Cardiac septum (tissue), 1 donor: ENCODE results near the gene DHX32. TPM values are rescaled to one million over a fixed set of nuclear protein-coding genes. Genes with fewer than 3 reads are reported as not detected.
"Not testable (repeated sequence)": the region's sequence is repeated elsewhere in the genome, so short reads cannot be mapped to it uniquely, and the experiment has no call there.

Source experiments
- DNase-seq: peaks from one replicate; pipeline ENCODE4 v3.0.0-alpha.2; 2020; ENCODE audit warnings: low spot score
- intact Hi-C: fragments of 100-400 bp; cut with DNase I; formaldehyde crosslinking; loops from one replicate; pipeline ENCODE4 v1.14.0; 2022
- long read RNA-seq: library from polyadenylated mRNA; unstranded; transcript quantifications from one replicate; pipeline ENCODE4 v2.0.0, GENCODE V29; 2021
- total RNA-seq: library from RNA; stranded (reverse); fragmentation: NEBNext Ultra II Directional; extraction: Animal tissue kit (Norgen Biotek cat#: 25700); gene quantifications from one replicate; pipeline ENCODE4 v1.2.1, GENCODE V29; 2021
- donor health status: DM: no; HTN: no; CAD: no.

The DHX32 gene
- 45.1 TPM for total RNA-seq
- long read RNA-seq, transcript DHX32-201 (11 exons, 3,070 nt), result major isoform, 10 of 100 reads
- long read RNA-seq, partial matches to known transcripts, result 22 of 100 reads
- long read RNA-seq, other reads (novel, unspliced or antisense), result 67 of 100 reads

DNA sequence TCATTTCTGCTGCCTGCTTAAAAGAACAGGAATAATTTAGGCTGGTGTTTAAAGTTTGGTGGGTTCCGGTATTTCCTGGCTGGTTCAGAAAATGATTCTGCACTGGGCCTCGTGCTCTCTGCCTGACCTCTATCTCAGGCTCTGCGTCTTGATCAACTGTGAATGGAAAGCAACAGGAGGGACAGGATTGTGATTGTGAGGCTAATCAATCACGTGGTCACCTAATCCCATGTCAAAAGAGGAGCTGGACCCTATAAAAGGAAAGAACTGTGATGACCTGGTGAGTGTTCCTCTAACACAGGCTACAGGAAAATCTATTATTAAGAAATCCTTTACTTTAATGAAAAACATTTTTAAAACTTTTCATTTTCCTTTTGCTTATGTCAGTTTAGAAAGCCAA lies at the start of gene DHX32:
DHX32 (minus strand) TSS at position 101 of the 400 bp plus-strand sequence. CDS start 468 bp downstream, outside the sequence.
- DNase-seq, result no peak
- intact Hi-C loops, result no loop called here

DNA sequence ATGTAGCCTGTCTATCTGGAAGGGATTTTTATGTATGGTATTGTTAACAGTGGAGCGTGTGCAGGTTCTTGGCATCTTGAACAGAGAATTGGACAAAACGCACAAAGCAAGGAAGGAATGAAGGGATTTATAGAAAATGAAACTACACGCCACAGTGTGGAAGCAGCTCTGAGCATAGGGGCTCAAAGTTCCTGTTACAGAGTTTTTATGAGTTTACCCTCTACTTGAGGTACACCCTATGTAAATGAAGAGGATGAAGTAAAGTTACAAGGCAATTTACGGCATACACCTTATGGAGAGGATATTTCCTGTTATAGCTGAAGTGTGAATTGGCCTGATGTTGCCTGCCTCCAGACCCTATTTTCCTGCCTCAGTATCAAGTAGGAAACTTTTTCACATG lies 48.5 kb upstream of the DHX32 start:
- intact Hi-C loops, result loop anchor here (5.0 kb wide), 1 partner anchor 573 kb away; no protein-coding TSS in a partner anchor
- no peak for DNase-seq

DNA sequence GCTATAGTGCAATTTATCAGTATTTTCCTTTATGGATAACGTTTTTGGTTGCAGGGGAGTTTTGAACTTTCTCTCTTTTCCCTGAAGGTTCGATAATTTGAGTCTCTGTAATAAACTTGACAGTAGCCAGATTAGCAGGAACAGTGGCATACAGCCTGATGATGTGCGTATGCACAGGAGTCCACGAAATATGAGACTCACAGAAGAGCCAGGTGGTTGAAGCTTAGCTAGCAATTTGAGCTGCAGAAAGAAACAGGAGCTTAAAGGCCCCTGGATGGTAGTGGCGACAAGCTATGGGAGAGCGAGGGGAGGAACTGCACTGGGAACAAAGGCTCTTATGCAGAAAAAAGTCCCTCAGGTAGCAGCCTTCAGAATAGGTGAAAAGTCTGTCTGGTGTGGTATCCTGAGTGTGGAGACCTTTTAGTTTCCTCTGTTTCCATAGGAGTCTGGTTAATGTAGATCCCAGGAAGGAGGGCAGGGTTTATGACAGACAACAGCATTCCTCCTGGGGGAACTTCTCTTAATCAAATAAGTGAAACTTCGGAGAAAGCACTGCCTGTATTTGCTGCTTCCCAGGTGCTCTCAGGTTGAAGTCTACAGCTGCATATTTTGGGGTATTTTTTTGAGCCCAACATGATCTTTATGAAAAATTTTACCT lies 48.0 kb upstream of the DHX32 start:
- intact Hi-C loops, result no loop called here
- no peak for DNase-seq

DNA sequence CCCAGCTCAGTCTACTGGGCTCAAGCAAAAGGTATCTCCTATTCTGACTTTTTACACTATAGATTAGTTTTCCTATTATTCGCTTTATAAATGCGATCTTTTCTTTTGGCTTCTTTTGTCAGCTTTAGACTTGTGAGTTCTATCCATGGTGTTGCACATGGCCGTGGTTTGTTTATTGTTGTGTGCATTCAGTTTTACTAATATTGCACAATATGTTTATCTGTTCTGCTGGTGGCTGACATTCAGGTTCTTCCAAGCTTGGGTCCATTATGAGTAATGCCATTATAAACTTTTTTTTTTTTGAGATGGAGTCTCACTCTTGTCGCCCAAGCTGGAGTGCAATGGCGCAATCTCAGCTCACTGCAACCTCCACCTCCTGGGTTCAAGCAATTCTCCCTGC lies 46.2 kb upstream of the DHX32 start:
- intact Hi-C loops, DNase-seq: not testable (repeated sequence)

- intact Hi-C loops, result no loop called here
- DNase-seq, result no peak
Observed at GRCh38 chr10:125926247-125926646, 45.2 kb upstream of the DHX32 start.

- intact Hi-C loops, result no loop called here
- DNase-seq, result no peak
Observed at GRCh38 chr10:125925262-125925834, 44.3 kb upstream of the DHX32 start.

GRCh38 chr10:125921643-125922306 lies 40.7 kb upstream of the DHX32 start:
- intact Hi-C loops, DNase-seq: not testable (repeated sequence)

DNA sequence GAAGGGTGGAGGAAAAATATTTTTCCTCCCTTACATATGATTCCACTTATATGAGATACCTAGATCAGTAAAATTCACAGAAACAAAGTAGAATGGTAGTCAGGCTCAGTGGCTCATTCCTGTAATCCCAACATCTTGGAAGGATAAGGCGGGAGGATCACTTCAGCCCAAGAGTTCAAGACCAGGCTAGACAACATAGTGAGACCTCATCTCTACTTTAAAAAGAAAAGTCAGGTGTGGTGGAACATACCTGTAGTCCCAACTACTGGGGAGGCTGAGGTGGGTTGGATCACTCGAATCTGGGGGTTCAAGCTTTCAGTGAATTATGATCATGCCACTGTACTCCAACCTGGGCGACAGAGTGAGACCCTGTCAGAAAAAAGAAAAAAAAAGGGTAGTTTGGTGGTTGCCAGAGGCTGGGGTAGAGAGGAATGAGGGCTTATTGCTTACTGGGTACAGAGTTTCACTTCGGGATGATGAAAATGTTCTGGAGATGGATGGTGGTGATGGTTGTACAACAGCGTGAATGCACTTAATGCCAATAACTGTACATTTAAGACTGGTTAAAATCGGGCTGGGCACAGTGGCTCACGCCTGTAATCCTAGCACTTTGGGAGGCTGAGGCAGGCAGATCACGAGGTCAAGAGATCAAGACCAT lies 36.7 kb upstream of the DHX32 start:
- DNase-seq, intact Hi-C loops: not testable (repeated sequence)

DNA sequence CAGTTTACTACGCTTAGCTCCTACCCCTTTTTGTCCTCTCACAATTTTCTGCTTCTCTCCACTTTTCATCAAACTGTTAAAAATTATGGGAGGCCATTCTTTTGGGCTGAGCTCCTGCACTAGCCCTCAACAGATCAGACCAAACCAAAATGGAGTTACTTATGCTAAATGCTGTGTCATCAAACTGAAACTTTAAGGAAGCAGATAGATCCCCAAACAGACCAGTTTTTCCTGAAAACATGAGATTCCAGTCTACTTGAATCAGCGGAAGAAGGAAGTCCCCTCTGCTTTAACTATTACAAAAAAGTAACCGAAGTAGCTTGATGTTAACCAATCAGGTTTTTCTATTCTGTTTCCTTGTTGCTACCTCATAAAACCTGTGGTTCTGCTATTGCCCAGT lies 35.9 kb upstream of the DHX32 start:
- intact Hi-C loops, result no loop called here
- DNase-seq, result no peak

DNA sequence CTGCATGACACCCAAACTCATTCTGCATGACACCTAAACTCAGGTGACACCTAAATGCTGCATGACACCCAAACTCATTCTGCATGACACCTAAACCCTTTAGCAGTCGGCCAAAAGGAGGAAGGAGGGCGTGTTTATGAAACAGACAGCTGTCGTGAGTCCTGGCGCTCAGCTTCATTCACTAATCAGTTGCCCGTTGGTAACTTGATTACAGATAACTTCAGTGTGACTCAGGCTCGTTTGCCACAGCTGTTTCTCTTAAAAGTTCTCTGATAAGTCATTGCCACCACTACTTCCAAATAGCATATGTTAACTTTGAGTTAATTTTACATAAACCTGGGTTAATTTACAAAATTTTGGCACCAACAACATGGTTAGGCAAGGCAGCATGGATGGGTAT lies 32.2 kb upstream of the DHX32 start:
- DNase-seq, result not testable (repeated sequence)

GRCh38 chr10:125911990-125912389 lies 30.9 kb upstream of the DHX32 start:
- intact Hi-C loops, result no loop called here
- DNase-seq, result no peak

More for the DNA sequence above, 32.2 kb upstream of the DHX32 start:
- intact Hi-C loops, result not testable (repeated sequence)

DNA sequence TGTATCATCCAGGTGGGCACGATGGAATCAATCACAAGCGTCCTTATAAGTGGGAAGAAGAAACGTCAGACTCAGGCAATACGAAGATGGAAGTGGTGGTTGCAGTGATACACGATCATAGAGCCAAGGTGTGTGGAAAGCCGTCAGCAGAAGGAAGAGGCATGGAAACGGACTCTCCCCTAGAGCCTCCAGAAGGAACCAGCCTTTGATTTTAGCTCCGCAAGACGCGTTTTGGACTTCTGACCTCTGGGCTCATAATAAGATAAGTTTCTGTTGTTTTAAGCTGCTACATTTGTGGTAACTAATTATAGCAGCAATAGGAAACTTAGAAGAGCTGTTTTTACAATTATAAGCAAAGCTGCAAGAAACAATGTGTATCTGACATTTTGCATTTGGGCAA lies 30.1 kb upstream of the DHX32 start:
- intact Hi-C loops, result no loop called here
- no peak for DNase-seq

GRCh38 chr10:125909491-125909890 lies 28.4 kb upstream of the DHX32 start:
- intact Hi-C loops, DNase-seq: not testable (repeated sequence)

GRCh38 chr10:125908813-125909212 lies 27.7 kb upstream of the DHX32 start:
- DNase-seq, intact Hi-C loops: not testable (repeated sequence)

- DNase-seq, intact Hi-C loops: not testable (repeated sequence)
Observed at GRCh38 chr10:125907598-125907997, 26.5 kb upstream of the DHX32 start.

GRCh38 chr10:125905069-125905994 lies 24.2 kb upstream of the DHX32 start:
- intact Hi-C loops, DNase-seq: not testable (repeated sequence)

DNA sequence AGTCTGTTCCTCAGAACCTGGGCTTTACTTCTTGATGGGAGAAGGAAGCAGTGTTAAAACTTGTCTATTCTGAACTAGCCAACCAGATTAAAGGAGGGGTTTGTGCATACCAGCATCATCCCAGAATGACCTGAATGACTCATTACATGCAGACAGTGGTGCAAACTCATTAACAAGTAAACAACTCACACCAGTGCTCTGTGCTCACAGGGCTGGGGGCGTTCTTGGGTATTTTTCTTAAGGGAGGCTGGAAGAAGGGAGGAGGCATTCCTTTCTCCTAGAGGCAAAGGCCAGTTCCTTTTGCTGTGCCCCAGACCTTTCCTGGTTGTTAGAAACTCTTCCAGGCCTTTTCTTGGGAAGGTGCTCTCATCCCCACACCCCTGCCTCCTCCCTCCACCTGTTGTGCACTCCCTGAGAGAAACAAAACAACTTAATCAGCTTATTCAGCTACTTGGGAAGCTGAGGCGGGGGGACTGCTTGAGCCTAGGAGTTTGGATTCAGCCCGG lies 22.1 kb upstream of the DHX32 start:
- intact Hi-C loops, DNase-seq: not testable (repeated sequence)

DNA sequence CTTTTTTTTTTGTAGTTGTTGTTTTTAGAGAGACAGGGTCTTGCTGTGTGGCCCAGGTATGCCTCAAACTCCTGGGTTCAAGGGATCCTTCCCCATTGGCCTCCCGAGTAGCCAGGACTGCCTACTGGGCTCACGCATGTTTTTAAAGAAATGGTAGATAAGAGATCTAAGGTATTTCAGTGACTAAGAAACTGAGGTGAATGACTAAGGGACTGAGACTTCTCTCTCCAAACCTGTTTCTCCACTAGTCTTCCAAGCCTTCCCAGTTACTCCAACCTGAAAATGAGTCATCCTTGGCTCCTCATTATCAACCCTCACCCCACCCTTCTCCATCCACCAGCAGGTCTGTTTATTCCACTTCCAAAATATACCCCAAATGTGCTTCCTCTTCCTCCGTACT lies 19.9 kb upstream of the DHX32 start:
- DNase-seq, intact Hi-C loops: not testable (repeated sequence)

GRCh38 chr10:125897317-125897716 lies 16.2 kb upstream of the DHX32 start:
- DNase-seq, intact Hi-C loops: not testable (repeated sequence)
